MM.1S (cell line): ENCODE measurements around the gene UGGT2.
"Not testable (repeated sequence)": the region's sequence is repeated elsewhere in the genome, so short reads cannot be mapped to it uniquely, and the experiment has no call there.

Source experiments
- DNase-seq: peaks from one replicate; pipeline ENCODE4 v3.0.0-alpha.2; 2015
- H2AFZ ChIP-seq: fragments of 300-600 bp; sonication (generic); 2 replicates; pipeline ENCODE4 v1.6.0; 2016; ENCODE audit warnings: antibody characterized with exemption, low read length
- H3F3A ChIP-seq: fragments of 300-600 bp; sonication (generic); 2 replicates; pipeline ENCODE4 v1.6.1; 2016; ENCODE audit warnings: mild to moderate bottlenecking, antibody characterized with exemption, low read length, moderate library complexity, mixed read lengths; ENCODE audit not compliant: insufficient read depth
- H3K27ac ChIP-seq: fragments of 300-600 bp; sonication (generic); 2 replicates; pipeline ENCODE4 v1.5.1; 2016; ENCODE audit warnings: mild to moderate bottlenecking, low read length
- H3K27me3 ChIP-seq: fragments of 300-600 bp; sonication (generic); replicated peaks from 2 replicates; pipeline ENCODE4 v1.6.0; 2016; ENCODE audit warnings: low read length; ENCODE audit not compliant: insufficient read depth
- H3K36me3 ChIP-seq: fragments of 300-600 bp; sonication (generic); replicated peaks from 2 replicates; pipeline ENCODE4 v1.6.1; 2016; ENCODE audit warnings: mild to moderate bottlenecking, low read length, mixed read lengths; ENCODE audit not compliant: insufficient read depth
- H3K4me1 ChIP-seq: fragments of 300-600 bp; sonication (generic); 2 replicates; pipeline ENCODE4 v1.6.1; 2016; ENCODE audit warnings: low read length, mixed read lengths
- H3K4me2 ChIP-seq: fragments of 300-600 bp; sonication (generic); 2 replicates; pipeline ENCODE4 v1.6.0; 2016; ENCODE audit warnings: low read depth, low read length
- H3K4me3 ChIP-seq: fragments of 300-600 bp; sonication (generic); 2 replicates; pipeline ENCODE4 v1.5.1; 2016; ENCODE audit warnings: low read length, mixed read lengths
- H3K79me2 ChIP-seq: fragments of 300-600 bp; sonication (generic); 2 replicates; pipeline ENCODE4 v1.6.1; 2016; ENCODE audit warnings: mixed run types, low read length, mixed read lengths
- H3K9ac ChIP-seq: fragments of 300-600 bp; sonication (generic); 2 replicates; pipeline ENCODE4 v1.6.1; 2016; ENCODE audit warnings: low read length, mixed read lengths
- H3K9me2 ChIP-seq: fragments of 300-600 bp; sonication (generic); replicated peaks from 2 replicates; pipeline ENCODE4 v1.6.1; 2016; ENCODE audit warnings: mild to moderate bottlenecking, low read length, mixed read lengths; ENCODE audit not compliant: insufficient read depth
- H3K9me3 ChIP-seq: fragments of 300-600 bp; sonication (generic); replicated peaks from 2 replicates; pipeline ENCODE4 v1.6.1; 2016; ENCODE audit warnings: mild to moderate bottlenecking, low read length, mixed read lengths; ENCODE audit not compliant: insufficient read depth
- H4K20me1 ChIP-seq: fragments of 300-600 bp; sonication (generic); 2 replicates; pipeline ENCODE4 v1.6.1; 2016; ENCODE audit warnings: mild to moderate bottlenecking, low read length, moderate library complexity, mixed read lengths; ENCODE audit not compliant: insufficient read depth
- EZH2 ChIP-seq: fragments of 300-600 bp; sonication (generic); optimal IDR thresholded peaks from 2 replicates; pipeline ENCODE3; 2017; ENCODE audit warnings: low read depth, mild to moderate bottlenecking, antibody characterized with exemption, low read length, mixed read lengths
- EZH2phosphoT487 ChIP-seq: fragments of 300-600 bp; sonication (generic); IDR thresholded peaks from 2 replicates; pipeline ENCODE4 v1.6.1; 2018; ENCODE audit warnings: antibody characterized with exemption, low read length
- TF ChIP-seq, protein P1 (sequence below): fragments of 300-600 bp; sonication (generic); IDR thresholded peaks from 2 replicates; pipeline ENCODE4 v1.5.1; 2016; ENCODE audit warnings: antibody characterized with exemption, low read length, mixed read lengths

The UGGT2 gene

DNA sequence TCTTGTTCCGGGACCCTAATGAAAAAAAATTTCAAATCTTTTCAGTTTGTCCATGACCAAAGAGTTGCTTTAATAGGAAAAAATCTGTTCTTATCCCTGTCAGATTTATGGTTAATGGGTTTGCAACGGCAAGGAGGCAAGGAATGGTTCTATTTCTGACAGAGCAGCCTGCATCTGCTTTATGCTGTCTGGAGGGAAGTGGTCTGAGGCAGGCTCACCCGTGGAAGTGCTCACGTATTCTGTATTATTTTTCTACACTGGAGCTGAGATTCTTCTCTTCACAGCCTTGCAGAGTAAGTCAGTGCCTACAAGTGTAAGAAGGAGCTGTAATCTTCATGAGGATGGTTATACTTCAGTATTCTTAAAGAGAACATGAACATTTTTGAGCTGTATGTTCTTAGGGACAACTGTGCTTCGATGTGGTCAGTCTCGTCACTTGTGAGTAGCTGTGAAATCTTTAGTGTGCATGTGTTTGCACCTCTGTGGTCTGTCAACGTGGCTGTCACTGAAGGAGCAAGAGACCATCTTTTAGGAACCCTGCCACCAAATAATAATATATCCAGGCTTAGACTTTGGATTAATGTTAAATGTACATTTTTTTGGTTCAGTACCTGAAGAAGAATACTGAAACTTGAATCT is 262.0 kb downstream of the UGGT2 start:
- Histone ChIP-seq H3K27ac (no peak overlapping the region), H3K36me3 (peaks cover 11% of the 10 kb centered on the region), H3K79me2 (no peaks in the 10 kb centered on the region), H3K27me3 (no peaks in the 10 kb centered on the region), H3K9me3 (no peaks in the 10 kb centered on the region), H3K4me2 (no peak overlapping the region), H3K9me2 (no peaks in the 10 kb centered on the region), H3K4me3 (no peak overlapping the region), H3F3A (peaks cover 9% of the 10 kb centered on the region), H3K9ac (no peak overlapping the region), H4K20me1 (no peaks in the 10 kb centered on the region), H2AFZ (no peak overlapping the region), H3K4me1 (peaks cover 16% of the 10 kb centered on the region)
- DNase-seq: no peak
- no peak for TF ChIP-seq EZH2phosphoT487

DNA sequence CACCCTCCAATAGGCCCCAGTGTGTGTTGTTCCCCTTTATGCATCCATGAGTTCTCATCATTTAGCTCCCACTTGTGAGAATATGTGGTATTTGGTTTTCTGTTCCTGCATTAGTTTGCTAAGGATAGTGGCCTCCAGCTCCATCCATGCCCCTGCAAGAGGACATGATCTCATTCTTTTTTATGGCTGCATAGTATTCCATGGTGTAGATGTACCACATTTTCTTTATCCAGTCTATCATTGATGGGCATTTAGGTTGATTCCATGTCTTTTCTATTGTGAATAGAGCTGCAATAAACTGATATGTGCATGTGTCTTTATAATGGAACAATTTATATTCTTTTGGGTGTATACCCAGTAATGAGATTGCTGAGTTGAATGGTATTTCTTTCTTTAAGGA is 263.9 kb downstream of the UGGT2 start:
- H3K9ac ChIP-seq, H3K9me2 ChIP-seq, H3K27me3 ChIP-seq, DNase-seq, H3K79me2 ChIP-seq, H3K4me2 ChIP-seq, H3K27ac ChIP-seq, H3K4me3 ChIP-seq, H3F3A ChIP-seq, H3K9me3 ChIP-seq, H2AFZ ChIP-seq, H4K20me1 ChIP-seq: not testable (repeated sequence)
- H3K36me3 ChIP-seq: peaks cover 11% of the 10 kb centered on the region
- H3K4me1 ChIP-seq: peaks cover 16% of the 10 kb centered on the region

DNA sequence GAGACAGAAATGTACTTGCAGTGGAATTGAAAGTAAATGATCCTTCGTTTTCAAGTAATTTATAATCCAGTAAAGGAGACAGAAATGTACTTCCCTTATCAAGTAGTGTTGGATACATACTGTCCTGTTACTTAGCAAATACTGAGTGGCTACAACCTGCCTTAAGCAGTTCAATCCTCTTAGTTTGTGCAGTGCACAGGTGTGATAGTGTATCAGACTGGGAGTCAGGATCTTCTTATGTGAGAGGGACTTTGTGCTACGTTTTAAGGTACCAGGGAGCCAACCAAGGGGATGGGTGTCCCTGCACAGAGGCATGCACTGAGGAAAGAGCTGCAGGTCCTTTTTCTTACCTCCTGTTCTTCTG is 265.1 kb downstream of the UGGT2 start:
- H2AFZ ChIP-seq: no peak overlapping the region
- no peaks in the 10 kb centered on the region for H3K79me2 ChIP-seq
- H3K27ac ChIP-seq: no peak overlapping the region
- H3K9ac ChIP-seq: no peak overlapping the region
- TF ChIP-seq EZH2 (no peak), EZH2phosphoT487 (no peak)
- TF ChIP-seq, protein P1, sequence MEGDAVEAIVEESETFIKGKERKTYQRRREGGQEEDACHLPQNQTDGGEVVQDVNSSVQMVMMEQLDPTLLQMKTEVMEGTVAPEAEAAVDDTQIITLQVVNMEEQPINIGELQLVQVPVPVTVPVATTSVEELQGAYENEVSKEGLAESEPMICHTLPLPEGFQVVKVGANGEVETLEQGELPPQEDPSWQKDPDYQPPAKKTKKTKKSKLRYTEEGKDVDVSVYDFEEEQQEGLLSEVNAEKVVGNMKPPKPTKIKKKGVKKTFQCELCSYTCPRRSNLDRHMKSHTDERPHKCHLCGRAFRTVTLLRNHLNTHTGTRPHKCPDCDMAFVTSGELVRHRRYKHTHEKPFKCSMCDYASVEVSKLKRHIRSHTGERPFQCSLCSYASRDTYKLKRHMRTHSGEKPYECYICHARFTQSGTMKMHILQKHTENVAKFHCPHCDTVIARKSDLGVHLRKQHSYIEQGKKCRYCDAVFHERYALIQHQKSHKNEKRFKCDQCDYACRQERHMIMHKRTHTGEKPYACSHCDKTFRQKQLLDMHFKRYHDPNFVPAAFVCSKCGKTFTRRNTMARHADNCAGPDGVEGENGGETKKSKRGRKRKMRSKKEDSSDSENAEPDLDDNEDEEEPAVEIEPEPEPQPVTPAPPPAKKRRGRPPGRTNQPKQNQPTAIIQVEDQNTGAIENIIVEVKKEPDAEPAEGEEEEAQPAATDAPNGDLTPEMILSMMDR: no peak
- H3K27me3 ChIP-seq: no peaks in the 10 kb centered on the region
- H3K36me3 ChIP-seq: peaks cover 11% of the 10 kb centered on the region
- no peak for DNase-seq
- no peaks in the 10 kb centered on the region for H3K9me2 ChIP-seq
- H3K9me3 ChIP-seq: no peaks in the 10 kb centered on the region
- no peak overlapping the region for H3K4me2 ChIP-seq
- H3K4me3 ChIP-seq: no peak overlapping the region
- H3K4me1 ChIP-seq: peaks cover 14% of the 10 kb centered on the region
- H4K20me1 ChIP-seq: no peaks in the 10 kb centered on the region
- peaks cover 8% of the 10 kb centered on the region for H3F3A ChIP-seq

DNA sequence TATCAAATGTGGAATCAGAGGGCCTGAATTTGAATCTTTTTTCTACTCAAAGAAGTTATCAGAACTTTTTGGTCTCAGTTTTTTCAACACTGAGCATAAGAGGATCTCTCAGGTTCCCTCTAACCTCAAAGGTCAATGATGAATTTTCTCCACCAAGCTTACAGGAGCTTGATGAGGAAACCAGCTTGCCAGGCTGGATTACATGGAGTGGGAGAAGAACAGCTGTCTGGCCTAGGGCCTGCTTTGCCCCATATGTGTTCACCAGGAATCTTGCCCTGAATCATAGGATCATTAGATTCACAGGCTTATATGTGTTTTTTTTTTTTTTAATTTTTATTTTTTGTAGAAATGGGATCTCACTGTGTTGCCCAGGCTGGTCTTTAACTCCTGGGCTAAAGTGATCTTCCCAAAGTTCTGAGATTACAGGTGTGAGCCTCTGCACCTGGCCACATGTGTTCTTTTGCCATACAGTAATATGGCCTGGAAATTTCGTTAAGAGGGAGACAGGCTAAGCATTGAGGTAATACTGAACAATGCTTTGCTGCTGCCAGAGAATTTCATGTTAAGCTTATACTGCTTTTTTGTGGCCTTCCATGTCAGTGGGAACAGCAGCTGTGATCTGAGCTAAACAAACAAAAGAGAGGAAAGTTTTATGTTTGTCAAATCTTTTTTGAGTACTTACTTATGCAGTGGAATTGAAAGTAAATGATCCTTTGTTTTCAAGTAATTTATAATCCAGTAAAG is 265.7 kb downstream of the UGGT2 start:
- Histone ChIP-seq H3K27ac (no peak overlapping the region), H4K20me1 (no peaks in the 10 kb centered on the region), H3K4me1 (peaks cover 9% of the 10 kb centered on the region), H3K36me3 (peaks cover 11% of the 10 kb centered on the region), H3K4me3 (no peak overlapping the region), H3K9me2 (no peaks in the 10 kb centered on the region), H3K4me2 (no peak overlapping the region), H2AFZ (no peak overlapping the region), H3K27me3 (no peaks in the 10 kb centered on the region), H3K79me2 (no peaks in the 10 kb centered on the region), H3F3A (peaks cover 3% of the 10 kb centered on the region; the same call in 1 of the 2 replicates), H3K9me3 (no peaks in the 10 kb centered on the region), H3K9ac (no peak overlapping the region)
- TF ChIP-seq, protein P1: no peak
- TF ChIP-seq EZH2phosphoT487: no peak
- no peak for TF ChIP-seq EZH2
- DNase-seq: no peak
